AG09319 (cell line): ENCODE measurements around the gene TTC39B.

Experiments
- DNase-seq: peaks from one replicate; pipeline ENCODE4 v3.0.0-alpha.2; 2010; ENCODE audit warnings: low read depth; ENCODE audit errors: extremely low read depth
- TF ChIP-seq, protein P1 (sequence below): IDR thresholded peaks from 2 replicates; pipeline ENCODE4 v1.5.1; 2011; ENCODE audit warnings: low read depth, mild to moderate bottlenecking, inconsistent platforms, low read length, moderate library complexity

The TTC39B gene

DNA sequence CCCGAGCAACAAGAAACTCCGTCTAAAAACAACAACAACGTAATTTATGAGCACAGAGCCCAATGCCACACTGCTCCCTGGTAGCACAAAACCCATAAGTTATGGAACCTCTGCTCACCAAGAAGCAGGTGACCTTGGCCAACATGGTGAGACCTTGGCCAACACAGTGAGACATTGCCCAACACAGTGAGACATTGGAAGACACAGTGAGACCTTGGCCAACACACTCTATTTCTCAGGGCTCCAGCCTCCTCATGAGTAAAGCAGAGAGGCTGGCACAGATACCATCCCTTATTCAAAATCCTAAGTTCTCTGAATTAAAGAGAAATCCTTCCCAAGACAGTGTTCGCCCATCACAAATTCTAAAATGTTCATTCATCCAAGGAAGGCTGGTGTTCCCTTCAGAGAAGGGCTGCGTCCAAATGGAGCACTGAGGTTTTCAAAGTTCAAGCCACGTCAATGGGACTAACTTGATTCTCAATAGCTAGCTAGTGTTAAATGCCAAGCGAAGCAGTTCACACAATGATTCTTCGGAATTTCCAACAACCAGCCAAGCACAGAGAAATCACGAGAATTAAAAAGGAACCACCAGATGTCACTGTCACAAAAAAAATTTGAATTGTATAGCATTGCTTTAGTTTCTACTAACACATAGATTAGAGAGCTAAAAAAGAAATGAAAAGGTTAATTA, 29.5 kb downstream of the TTC39B start:
- TF ChIP-seq, protein P1, sequence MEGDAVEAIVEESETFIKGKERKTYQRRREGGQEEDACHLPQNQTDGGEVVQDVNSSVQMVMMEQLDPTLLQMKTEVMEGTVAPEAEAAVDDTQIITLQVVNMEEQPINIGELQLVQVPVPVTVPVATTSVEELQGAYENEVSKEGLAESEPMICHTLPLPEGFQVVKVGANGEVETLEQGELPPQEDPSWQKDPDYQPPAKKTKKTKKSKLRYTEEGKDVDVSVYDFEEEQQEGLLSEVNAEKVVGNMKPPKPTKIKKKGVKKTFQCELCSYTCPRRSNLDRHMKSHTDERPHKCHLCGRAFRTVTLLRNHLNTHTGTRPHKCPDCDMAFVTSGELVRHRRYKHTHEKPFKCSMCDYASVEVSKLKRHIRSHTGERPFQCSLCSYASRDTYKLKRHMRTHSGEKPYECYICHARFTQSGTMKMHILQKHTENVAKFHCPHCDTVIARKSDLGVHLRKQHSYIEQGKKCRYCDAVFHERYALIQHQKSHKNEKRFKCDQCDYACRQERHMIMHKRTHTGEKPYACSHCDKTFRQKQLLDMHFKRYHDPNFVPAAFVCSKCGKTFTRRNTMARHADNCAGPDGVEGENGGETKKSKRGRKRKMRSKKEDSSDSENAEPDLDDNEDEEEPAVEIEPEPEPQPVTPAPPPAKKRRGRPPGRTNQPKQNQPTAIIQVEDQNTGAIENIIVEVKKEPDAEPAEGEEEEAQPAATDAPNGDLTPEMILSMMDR = no peak; the same call in none of the 2 replicates
- DNase-seq = no peak

DNA sequence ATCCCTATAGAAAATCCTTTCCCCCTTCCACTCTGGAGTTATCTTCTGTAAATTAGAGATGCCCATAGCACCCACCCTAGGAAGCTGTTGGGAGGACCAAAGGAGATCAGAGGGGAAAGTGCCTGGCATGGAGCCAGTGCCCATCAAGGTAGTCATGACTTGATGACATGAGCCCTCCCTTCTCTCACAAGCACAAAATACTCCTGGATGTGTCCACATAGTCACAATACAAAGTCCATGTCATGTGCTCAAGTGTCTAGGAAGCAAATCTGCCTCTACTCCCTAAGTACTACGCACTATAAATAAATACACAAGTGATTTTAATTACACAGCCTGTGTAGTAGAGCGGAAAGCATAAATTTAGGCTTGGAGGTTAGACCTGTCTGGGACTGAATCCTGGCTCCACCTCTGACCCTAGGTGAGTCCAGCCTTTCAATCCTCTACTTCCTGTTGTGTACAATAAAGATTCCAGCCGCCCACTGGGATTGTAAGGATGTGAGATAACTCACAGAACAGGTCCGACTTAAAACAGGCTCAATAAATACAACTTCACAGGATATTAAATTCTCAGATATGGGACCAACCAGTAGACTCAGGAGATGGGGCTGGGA, 30.6 kb downstream of the TTC39B start:
- TF ChIP-seq, protein P1 = no peak
- no peak for DNase-seq

DNA sequence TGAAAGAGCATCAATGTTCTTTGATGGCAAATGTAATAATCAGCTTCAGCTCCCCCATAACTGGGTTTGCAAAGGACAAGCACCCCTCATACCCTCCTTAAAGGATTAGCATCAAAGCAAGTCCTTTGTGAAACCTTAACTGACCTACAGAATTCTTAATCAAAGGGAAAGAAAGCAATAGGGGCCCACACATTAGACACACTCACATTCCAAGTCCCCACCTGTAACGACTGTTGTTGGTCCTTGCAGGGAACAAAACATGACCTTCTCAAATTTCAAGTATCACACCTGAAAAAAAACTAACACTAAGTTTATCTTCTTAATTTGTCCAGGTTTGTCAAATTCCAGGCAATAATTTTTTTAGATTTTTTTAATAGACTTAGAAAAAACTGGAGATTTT, 32.6 kb downstream of the TTC39B start:
- no peak for DNase-seq
- TF ChIP-seq, protein P1 = no peak

DNA sequence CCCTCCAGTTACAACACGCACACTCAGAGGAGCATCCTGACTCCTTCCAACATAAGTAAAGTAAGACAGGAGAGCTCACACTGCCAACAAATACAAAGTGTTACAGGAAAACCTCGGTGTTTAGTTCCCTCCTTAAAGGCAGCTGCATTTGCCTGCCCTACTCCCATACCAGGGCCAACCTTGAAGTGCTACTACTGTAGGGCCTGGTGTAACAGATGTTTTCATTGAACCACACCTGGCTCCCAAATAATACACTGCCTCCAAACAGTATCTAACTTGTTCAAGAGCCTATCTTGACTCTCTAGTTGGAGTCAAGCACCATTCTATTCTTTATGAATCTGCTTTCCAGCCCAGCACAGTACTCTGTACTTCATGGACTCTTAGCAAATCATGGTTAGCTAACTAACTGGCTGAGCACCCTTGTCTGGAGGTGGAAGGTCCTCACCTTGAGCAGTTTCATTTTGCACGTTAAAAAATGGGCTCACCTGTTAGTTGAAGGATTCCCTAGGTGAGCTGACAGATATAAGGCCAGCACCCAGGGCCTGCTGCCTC, 34.6 kb downstream of the TTC39B start:
- no peak for DNase-seq
- TF ChIP-seq, protein P1 = no peak

DNA sequence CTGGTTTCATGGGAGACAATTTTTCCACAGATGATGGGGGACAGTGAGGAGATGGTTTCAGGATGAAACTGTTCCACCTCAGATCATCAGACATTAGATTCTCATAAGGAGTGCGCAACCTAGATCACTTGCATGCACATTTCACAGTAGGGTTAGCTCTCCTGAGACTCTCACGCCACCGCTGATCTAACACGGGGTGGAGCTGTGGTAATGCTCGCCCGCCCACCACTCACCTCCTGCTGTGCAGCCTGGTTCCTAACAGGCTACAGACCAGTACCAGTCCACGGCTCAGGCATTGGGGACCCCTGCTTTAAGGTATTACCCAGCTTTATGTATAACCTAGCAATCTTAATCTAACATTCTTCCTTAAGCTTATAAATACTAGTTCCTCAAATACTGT, 35.6 kb downstream of the TTC39B start:
- TF ChIP-seq, protein P1 = no peak
- no peak for DNase-seq

DNA sequence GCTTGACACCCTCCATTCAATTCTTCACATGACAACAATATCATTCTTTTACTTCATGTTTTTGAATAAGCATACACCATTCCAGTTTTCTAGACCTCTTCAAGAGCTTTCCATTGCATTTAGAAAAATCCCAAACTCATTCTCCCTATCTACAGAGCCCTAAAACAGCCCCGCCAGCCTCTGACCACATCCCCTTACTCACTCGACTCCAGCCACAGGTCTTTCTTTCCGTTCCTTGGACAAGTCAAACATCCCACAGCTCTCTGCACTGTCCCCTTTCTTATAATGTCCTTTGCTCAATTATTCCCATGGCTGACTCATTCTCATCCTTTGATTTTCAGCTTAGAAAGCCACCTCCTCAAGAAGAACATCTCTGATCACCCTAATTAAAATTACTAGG, 38.2 kb downstream of the TTC39B start:
- TF ChIP-seq, protein P1 = no peak
- no peak for DNase-seq

DNA sequence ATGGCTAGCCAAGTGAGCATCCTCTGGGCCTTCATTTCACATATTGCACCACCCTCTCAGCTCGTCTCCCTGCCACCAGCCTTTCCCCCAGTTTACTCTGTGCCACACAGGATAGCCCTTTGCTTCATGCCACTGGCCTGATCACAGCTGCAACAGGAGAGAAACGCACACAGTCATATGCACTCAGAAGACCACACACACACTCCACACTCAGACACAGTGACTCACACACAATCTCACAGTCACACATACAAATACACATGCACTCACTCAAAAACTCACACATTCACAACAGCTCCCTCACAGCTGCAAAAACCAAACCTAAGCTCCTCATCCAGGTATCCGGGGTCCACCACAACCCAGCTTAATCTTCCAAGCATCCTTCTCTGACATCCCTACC, 38.7 kb downstream of the TTC39B start:
- DNase-seq = no peak

More for the DNA sequence above, 38.7 kb downstream of the TTC39B start:
- TF ChIP-seq, protein P1 = no peak
